HL-60 (cell line): ENCODE results near the gene RTN4.

ENCODE experiments used
- DNase-seq, 2 experiments: peaks; one replicate each; pipeline ENCODE4 v3.0.0-alpha.2; 2010 to 2020; ENCODE audit warnings: low read depth in 1 of 2, low spot score in 1 of 2
- H3K27ac ChIP-seq: fragments of 250-450 bp; sonication (Bioruptor Pico); replicated peaks from 2 replicates; pipeline ENCODE4 v1.5.1; 2020; ENCODE audit warnings: mild to moderate bottlenecking, moderate library complexity
- H3K27me3 ChIP-seq: fragments of 250-450 bp; sonication (Bioruptor Pico); 2 replicates; pipeline ENCODE4 v1.5.1; 2021; ENCODE audit warnings: mild to moderate bottlenecking, moderate library complexity; ENCODE audit not compliant: insufficient read depth, poor library complexity, severe bottlenecking
- H3K4me3 ChIP-seq: replicated peaks from 2 replicates; pipeline ENCODE4 v1.5.1; 2011; ENCODE audit warnings: mild to moderate bottlenecking, control low read depth, low read length; ENCODE audit not compliant: insufficient read depth
- CTCF ChIP-seq: IDR thresholded peaks from one replicate; pipeline ENCODE4 v1.5.1; 2011; ENCODE audit warnings: low read length, control low read depth, inconsistent platforms; ENCODE audit not compliant: insufficient read depth
- GABPA ChIP-seq: IDR thresholded peaks from 2 replicates; pipeline ENCODE4 v1.6.1; 2012; ENCODE audit warnings: low read depth
- POLR2AphosphoS5 ChIP-seq: IDR thresholded peaks from 2 replicates; pipeline ENCODE4 v1.6.1; 2012; ENCODE audit warnings: low read depth
- SPI1 ChIP-seq: IDR thresholded peaks from 2 replicates; pipeline ENCODE4 v1.6.1; 2012; ENCODE audit warnings: low read depth, mild to moderate bottlenecking, borderline replicate concordance
- TF ChIP-seq, protein P1 (sequence below): IDR thresholded peaks from 2 replicates; pipeline ENCODE4 v1.6.1; 2012; ENCODE audit warnings: low read depth; ENCODE audit not compliant: insufficient replicate concordance

The RTN4 gene

DNA sequence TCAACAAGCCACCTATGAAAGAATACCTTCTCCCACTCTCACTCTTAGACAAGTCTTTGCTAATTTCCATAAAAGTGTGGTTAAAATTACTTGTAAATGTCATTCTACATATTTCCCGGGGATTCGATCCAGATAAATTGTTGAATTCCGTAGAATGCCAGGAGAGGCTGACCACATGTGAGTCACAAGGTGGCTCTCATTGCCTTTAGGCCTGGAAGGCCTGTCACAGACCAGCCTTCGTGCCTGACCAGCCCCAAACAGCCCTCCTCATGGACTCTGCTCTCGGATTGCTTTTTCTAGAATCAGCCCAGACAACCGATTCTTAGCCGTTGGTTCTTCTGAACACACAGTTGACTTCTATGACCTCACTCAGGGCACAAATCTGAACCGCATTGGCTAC, 86.0 kb downstream of the RTN4 start:
- no peak for DNase-seq
- H3K27ac ChIP-seq, result no peak overlapping the region
- H3K27me3 ChIP-seq, result no peaks in the 10 kb centered on the region
- TF ChIP-seq, protein P1, sequence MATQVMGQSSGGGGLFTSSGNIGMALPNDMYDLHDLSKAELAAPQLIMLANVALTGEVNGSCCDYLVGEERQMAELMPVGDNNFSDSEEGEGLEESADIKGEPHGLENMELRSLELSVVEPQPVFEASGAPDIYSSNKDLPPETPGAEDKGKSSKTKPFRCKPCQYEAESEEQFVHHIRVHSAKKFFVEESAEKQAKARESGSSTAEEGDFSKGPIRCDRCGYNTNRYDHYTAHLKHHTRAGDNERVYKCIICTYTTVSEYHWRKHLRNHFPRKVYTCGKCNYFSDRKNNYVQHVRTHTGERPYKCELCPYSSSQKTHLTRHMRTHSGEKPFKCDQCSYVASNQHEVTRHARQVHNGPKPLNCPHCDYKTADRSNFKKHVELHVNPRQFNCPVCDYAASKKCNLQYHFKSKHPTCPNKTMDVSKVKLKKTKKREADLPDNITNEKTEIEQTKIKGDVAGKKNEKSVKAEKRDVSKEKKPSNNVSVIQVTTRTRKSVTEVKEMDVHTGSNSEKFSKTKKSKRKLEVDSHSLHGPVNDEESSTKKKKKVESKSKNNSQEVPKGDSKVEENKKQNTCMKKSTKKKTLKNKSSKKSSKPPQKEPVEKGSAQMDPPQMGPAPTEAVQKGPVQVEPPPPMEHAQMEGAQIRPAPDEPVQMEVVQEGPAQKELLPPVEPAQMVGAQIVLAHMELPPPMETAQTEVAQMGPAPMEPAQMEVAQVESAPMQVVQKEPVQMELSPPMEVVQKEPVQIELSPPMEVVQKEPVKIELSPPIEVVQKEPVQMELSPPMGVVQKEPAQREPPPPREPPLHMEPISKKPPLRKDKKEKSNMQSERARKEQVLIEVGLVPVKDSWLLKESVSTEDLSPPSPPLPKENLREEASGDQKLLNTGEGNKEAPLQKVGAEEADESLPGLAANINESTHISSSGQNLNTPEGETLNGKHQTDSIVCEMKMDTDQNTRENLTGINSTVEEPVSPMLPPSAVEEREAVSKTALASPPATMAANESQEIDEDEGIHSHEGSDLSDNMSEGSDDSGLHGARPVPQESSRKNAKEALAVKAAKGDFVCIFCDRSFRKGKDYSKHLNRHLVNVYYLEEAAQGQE, result no peak
- TF ChIP-seq GABPA (no peak), SPI1 (no peak), POLR2AphosphoS5 (no peak), CTCF (no peak)
- H3K4me3 ChIP-seq, result no peak overlapping the region

GRCh38 chr2:54963476-54963875, 86.8 kb downstream of the RTN4 start:
- Histone ChIP-seq H3K27ac (no peak overlapping the region), H3K27me3 (no peaks in the 10 kb centered on the region), H3K4me3 (no peak overlapping the region)
- TF ChIP-seq, protein P1, result no peak
- TF ChIP-seq CTCF (no peak), GABPA (no peak), SPI1 (no peak), POLR2AphosphoS5 (no peak)
- no peak for DNase-seq

DNA sequence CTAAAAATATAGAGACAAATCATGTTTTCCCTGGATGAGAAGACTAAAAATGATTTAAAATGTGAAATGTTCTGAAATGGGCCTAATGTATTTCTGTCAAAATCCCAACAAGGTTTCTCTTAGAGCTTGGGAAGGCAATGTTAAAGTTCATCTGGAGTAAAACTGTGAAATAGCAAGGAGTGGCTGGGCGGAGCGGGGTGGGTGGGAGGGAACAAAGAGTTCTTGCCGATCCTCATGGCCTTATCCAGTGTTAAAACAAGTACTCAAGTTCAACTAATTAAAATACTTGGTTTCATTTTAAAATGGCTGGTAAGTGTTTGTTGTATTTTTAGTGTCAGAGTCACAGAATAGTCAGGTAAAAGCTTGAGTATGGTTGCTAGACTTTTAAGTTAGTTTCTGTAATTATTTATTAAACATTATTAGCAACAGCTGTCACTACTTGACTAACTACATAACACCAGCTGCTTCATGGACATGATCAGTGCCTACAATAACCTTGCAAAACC, 87.3 kb downstream of the RTN4 start:
- no peak for DNase-seq
- TF ChIP-seq SPI1 (no peak), POLR2AphosphoS5 (no peak), CTCF (no peak), GABPA (no peak)
- TF ChIP-seq, protein P1, result no peak
- no peak overlapping the region for H3K27ac ChIP-seq
- no peak overlapping the region for H3K4me3 ChIP-seq
- H3K27me3 ChIP-seq, result no peaks in the 10 kb centered on the region
